ENCODE measurements around the gene ZNF474. TPM values are rescaled to one million over a fixed set of nuclear protein-coding genes. Genes with fewer than 3 reads are reported as not detected.

The ZNF474 gene
- total and polyA plus RNA-seq, 2 of the 8 experiments (the other 6 are each of a cell fraction or from before 2014, with no cell fraction given) = not detected

- Histone ChIP-seq H4K91ac (replicated peaks; ENCODE audit: insufficient read length, low read length) (no peak overlapping the region), H4K8ac (ENCODE audit: extremely low read depth, insufficient read depth, low read length) (no peak overlapping the region), H2BK120ac (replicated peaks; ENCODE audit: low read depth, low read length) (no peak overlapping the region), H3K4ac (replicated peaks; ENCODE audit: insufficient read length, low read depth, low read length) (no peak overlapping the region), H3K4me1 (replicated peaks in 1 of 4; ENCODE audit: control insufficient read depth in 3 of 4, insufficient read depth in 4 of 4, low read length in 3 of 4) (no peaks in the 10 kb centered on the region), H3K4me3 (ENCODE audit: extremely low read depth in 1 of 4, insufficient read depth in 2 of 4, low read depth in 3 of 4, low read length in 4 of 4) (no peak overlapping the region), H3K79me1 (ENCODE audit: low read depth, low read length) (no peaks in the 10 kb centered on the region), H3K36me3 (ENCODE audit: control insufficient read depth in 2 of 4, insufficient read depth in 4 of 4, low read length in 3 of 4) (no peaks in the 10 kb centered on the region), H3K18ac (ENCODE audit: extremely low read depth, low read length) (no peak overlapping the region), H3K23me2 (ENCODE audit: low read depth, low read length) (no peaks in the 10 kb centered on the region), H3K4me2 (ENCODE audit: insufficient read depth in 1 of 2, low read depth in 2 of 2, low read length in 2 of 2) (no peak overlapping the region), H3K23ac (ENCODE audit: insufficient read length) (no peak overlapping the region), H3K79me2 (ENCODE audit: control insufficient read depth in 1 of 2, insufficient read depth in 2 of 2, low read length in 2 of 2) (no peaks in the 10 kb centered on the region), H2BK12ac (ENCODE audit: low read depth, low read length) (no peak overlapping the region), H2AFZ (ENCODE audit: low read length) (no peak overlapping the region), H4K5ac (ENCODE audit: insufficient read length, low read depth, low read length) (no peak overlapping the region), H3K9ac (replicated peaks in 1 of 4; ENCODE audit: extremely low read depth in 1 of 4, low read depth in 3 of 4, low read length in 3 of 4) (no peak overlapping the region), H3K14ac (ENCODE audit: insufficient read length) (no peak overlapping the region), H3K9me3 (ENCODE audit: insufficient read depth in 2 of 2, low read depth in 1 of 2, low read length in 1 of 2) (no peaks in the 10 kb centered on the region), H2BK15ac (ENCODE audit: low read length) (no peak overlapping the region), H3K27ac (ENCODE audit: low read depth, low read length) (no peak overlapping the region), H2BK5ac (ENCODE audit: low read depth, low read length) (no peak overlapping the region), H2BK20ac (ENCODE audit: low read length) (no peak overlapping the region), H2AK5ac (ENCODE audit: low read depth, low read length) (no peak overlapping the region), H3K56ac (replicated peaks; ENCODE audit: insufficient read length, low read depth, low read length) (no peak overlapping the region), H3K27me3 (replicated peaks in 1 of 4; ENCODE audit: control insufficient read depth in 3 of 4, extremely low read depth in 1 of 4, insufficient read depth in 3 of 4, low read length in 3 of 4) (no peaks in the 10 kb centered on the region), H4K20me1 (replicated peaks in 1 of 2; ENCODE audit: control insufficient read depth in 1 of 2, insufficient read depth in 2 of 2, low read length in 2 of 2) (no peaks in the 10 kb centered on the region)
- WGBS, 2 experiments (ENCODE audit: extremely low coverage in 1 of 2, insufficient coverage in 1 of 2, insufficient read length in 1 of 2, insufficient replicate concordance in 2 of 2, low coverage in 1 of 2, low lambda C conversion rate in 2 of 2, missing lambda C conversion rate in 1 of 2) = 78% methylated on average over 3 of the region's 3 CpGs; no CpG with 5 or more reads in 1 of the 2 experiments
- FAIRE-seq = no peak
- CTCF ChIA-PET (ENCODE audit: partially characterized antibody) = interaction anchor here (1.2 to 4.1 kb wide), 4 partner anchors 10 to 388 kb away, joined by 3 to 28 read pairs (median 6); no protein-coding TSS in a partner anchor
- POLR2A ChIA-PET (ENCODE audit: partially characterized antibody) = no interaction called here
- no peak for DNase-seq (ENCODE audit: low read depth in 1 of 2, low spot score in 2 of 2)
- TF ChIP-seq TEAD4 (IDR thresholded peaks at IDR 0.05; ENCODE audit: low read depth, low read length) = no peak
- no peak for TF ChIP-seq POLR2A (IDR thresholded peaks at IDR 0.05; ENCODE audit: control extremely low read depth in 1 of 2, low read depth in 2 of 2, low read length in 2 of 2)
- no peak for TF ChIP-seq SP4 (IDR thresholded peaks at IDR 0.05; ENCODE audit: low read length)
- no peak for TF ChIP-seq ASH2L (IDR thresholded peaks at IDR 0.05; ENCODE audit: low read length)
- no peak for TF ChIP-seq CREB1 (IDR thresholded peaks at IDR 0.05)
- no peak for TF ChIP-seq TAF7 (optimal IDR thresholded peaks at IDR 0.05; ENCODE audit: borderline replicate concordance, low read depth, low read length)
- TF ChIP-seq JUND (IDR thresholded peaks at IDR 0.05; ENCODE audit: low read length) = no peak
- TF ChIP-seq RAD21 (IDR thresholded peaks at IDR 0.05 in 1 of 2, conservative IDR thresholded peaks at IDR 0.05 in 1 of 2; ENCODE audit: low read depth in 2 of 2, low read length in 2 of 2) = no peak
- no peak for TF ChIP-seq TBP (IDR thresholded peaks at IDR 0.05; ENCODE audit: low read depth, low read length)
- TF ChIP-seq SAP30 (IDR thresholded peaks at IDR 0.05; ENCODE audit: insufficient read depth, insufficient replicate concordance, low read length) = no peak
- TF ChIP-seq USF2 (IDR thresholded peaks at IDR 0.05; ENCODE audit: low read length) = no peak
- TF ChIP-seq, protein P1, sequence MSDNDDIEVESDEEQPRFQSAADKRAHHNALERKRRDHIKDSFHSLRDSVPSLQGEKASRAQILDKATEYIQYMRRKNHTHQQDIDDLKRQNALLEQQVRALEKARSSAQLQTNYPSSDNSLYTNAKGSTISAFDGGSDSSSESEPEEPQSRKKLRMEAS (IDR thresholded peaks at IDR 0.05) = no peak
- no peak for TF ChIP-seq MAFK (IDR thresholded peaks at IDR 0.05; ENCODE audit: low read depth, low read length)
- no peak for TF ChIP-seq YY1 (IDR thresholded peaks at IDR 0.05; ENCODE audit: low read depth, low read length)
Observed at GRCh38 chr5:122112063-122112462, 17.3 kb upstream of the ZNF474 start.

All from H1 (cell line).